SK-N-SH (cell line): ENCODE results near the gene QKI. TPM values are rescaled to one million over a fixed set of nuclear protein-coding genes. Genes with fewer than 3 reads are reported as not detected.

ENCODE experiments used
- CTCF ChIA-PET: fragments of 300-600, 350-600 bp; formaldehyde crosslinking; extraction: SDS; loops from one replicate; lab custom pipeline; 2021; lab: Yijun Ruan, JAX
- POLR2A ChIA-PET: fragments of 350-600 bp; sonication (Branson Sonifier 250); formaldehyde crosslinking; extraction: SDS; loops from one replicate; lab custom pipeline; 2020; ENCODE audit warnings: antibody characterized with exemption, inconsistent platforms; lab: Yijun Ruan, JAX
- DNase-seq: peaks from one replicate; pipeline ENCODE4 v3.0.0; 2012
- H2AFZ ChIP-seq: fragments of 200-600 bp; sonication (generic); 2 replicates; pipeline ENCODE4 v1.8.1; 2016; ENCODE audit warnings: antibody characterized with exemption, mild to moderate bottlenecking, low read depth
- H3F3A ChIP-seq: fragments of 200-600 bp; sonication (generic); replicated peaks from 2 replicates; pipeline ENCODE3; 2016; ENCODE audit warnings: antibody characterized with exemption, mild to moderate bottlenecking; ENCODE audit not compliant: insufficient read depth
- H3K27ac ChIP-seq, 2 experiments: fragments of 200-500 bp in 1 of 2; fragments of 200-600 bp in 1 of 2; sonication (Bioruptor generic) in 1 of 2; sonication (generic), shearing (Covaris generic) in 1 of 2; 2 replicates each; pipeline versions ENCODE4 v1.5.1 to v1.6.1; 2014 to 2016; ENCODE audit warnings: low read depth in 2 of 2, inconsistent platforms in 1 of 2, low read length in 1 of 2, mild to moderate bottlenecking in 1 of 2, mixed read lengths in 1 of 2
- H3K27me3 ChIP-seq: fragments of 200-600 bp; sonication (generic), shearing (Covaris generic); 2 replicates; pipeline ENCODE4 v1.6.1; 2016; ENCODE audit warnings: mixed run types; ENCODE audit not compliant: insufficient read depth
- H3K36me3 ChIP-seq, 2 experiments: fragments of 200-500 bp in 1 of 2; fragments of 200-600 bp in 1 of 2; sonication (Bioruptor generic) in 1 of 2; sonication (generic) in 1 of 2; replicated peaks in 1 of 2; 2 replicates each; pipeline versions ENCODE3 to v1.5.1; 2014 to 2016; ENCODE audit warnings: low read length in 1 of 2, mild to moderate bottlenecking in 1 of 2; ENCODE audit not compliant: insufficient read depth in 2 of 2, control insufficient read depth in 1 of 2
- H3K4me1 ChIP-seq, 2 experiments: fragments of 200-500 bp in 1 of 2; fragments of 200-600 bp in 1 of 2; sonication (Bioruptor generic) in 1 of 2; sonication (generic), shearing (Covaris generic) in 1 of 2; 2 replicates each; pipeline versions ENCODE4 v1.5.1 to v1.6.1; 2014 to 2016; ENCODE audit warnings: low read depth in 1 of 2, low read length in 1 of 2, mixed run types in 1 of 2; ENCODE audit not compliant: insufficient read depth in 2 of 2, control insufficient read depth in 1 of 2
- H3K4me2 ChIP-seq: fragments of 200-600 bp; sonication (generic), shearing (Covaris generic); 2 replicates; pipeline ENCODE4 v1.6.1; 2017; ENCODE audit warnings: mixed run types
- H3K4me3 ChIP-seq, 2 experiments: fragments of 200-500 bp in 1 of 2; fragments of 200-600 bp in 1 of 2; sonication (Bioruptor generic) in 1 of 2; sonication (generic), shearing (Covaris generic) in 1 of 2; 2 replicates each; pipeline versions ENCODE4 v1.5.1 to v1.8.1; 2014 to 2016; ENCODE audit warnings: low read depth in 2 of 2, inconsistent platforms in 1 of 2, low read length in 1 of 2, mild to moderate bottlenecking in 1 of 2, mixed read lengths in 1 of 2, moderate library complexity in 1 of 2
- H3K79me2 ChIP-seq: fragments of 200-600 bp; sonication (generic); 2 replicates; pipeline ENCODE4 v1.8.1; 2017; ENCODE audit warnings: mild to moderate bottlenecking; ENCODE audit not compliant: insufficient read depth
- H3K9ac ChIP-seq: fragments of 200-600 bp; sonication (generic); 2 replicates; pipeline ENCODE4 v1.6.1; 2017; ENCODE audit warnings: mixed run types
- H3K9me2 ChIP-seq: fragments of 200-600 bp; sonication (generic); 2 replicates; pipeline ENCODE4 v1.6.1; 2017; ENCODE audit warnings: mixed run types
- H3K9me3 ChIP-seq: fragments of 200-600 bp; sonication (generic); 2 replicates; pipeline ENCODE4 v1.6.1; 2017; ENCODE audit warnings: mixed run types, mild to moderate bottlenecking, moderate library complexity
- H4K20me1 ChIP-seq: fragments of 200-600 bp; sonication (generic); 2 replicates; pipeline ENCODE4 v1.6.1; 2017; ENCODE audit warnings: mild to moderate bottlenecking, mixed run types; ENCODE audit not compliant: insufficient read depth
- CHD2 ChIP-seq: fragments of 150-350 bp; IDR thresholded peaks from 2 replicates; pipeline ENCODE4 v1.6.1; 2018; ENCODE audit warnings: low read length; ENCODE audit not compliant: partially characterized antibody
- ELF1 ChIP-seq: IDR thresholded peaks from 2 replicates; pipeline ENCODE4 v1.4.0; 2012
- GABPA ChIP-seq: IDR thresholded peaks from 2 replicates; pipeline ENCODE4 v1.4.0; 2012; ENCODE audit warnings: low read depth, mild to moderate bottlenecking
- IRF3 ChIP-seq: fragments of 150-350 bp; IDR thresholded peaks from 2 replicates; pipeline ENCODE4 v1.6.1; 2016; ENCODE audit warnings: mild to moderate bottlenecking, low read depth, low read length
- MAX ChIP-seq: IDR thresholded peaks from 2 replicates; pipeline ENCODE4 v1.4.0; 2012; ENCODE audit warnings: low read depth
- MXI1 ChIP-seq: IDR thresholded peaks from 2 replicates; pipeline ENCODE4 v1.6.1; 2012; ENCODE audit warnings: mild to moderate bottlenecking, low read depth, low read length, improper control_type of control experiment
- NRF1 ChIP-seq: IDR thresholded peaks from 2 replicates; pipeline ENCODE4 v1.6.1; 2012; ENCODE audit warnings: low read depth, mild to moderate bottlenecking, low read length
- PBX3 ChIP-seq: IDR thresholded peaks from 2 replicates; pipeline ENCODE4; 2012
- POLR2AphosphoS5 ChIP-seq: IDR thresholded peaks from 2 replicates; pipeline ENCODE4 v1.6.1; 2012; ENCODE audit warnings: low read depth, low read length
- RCOR1 ChIP-seq: fragments of 150-350 bp; IDR thresholded peaks from 2 replicates; pipeline ENCODE4 v1.6.1; 2017; ENCODE audit warnings: antibody characterized with exemption, low read length
- SMC3 ChIP-seq: IDR thresholded peaks from 2 replicates; pipeline ENCODE4 v1.6.1; 2012; ENCODE audit warnings: low read depth, low read length, improper control_type of control experiment
- USF1 ChIP-seq: IDR thresholded peaks from 2 replicates; pipeline ENCODE4 v1.4.0; 2012; ENCODE audit warnings: low read depth, borderline replicate concordance
- USF2 ChIP-seq: fragments of 150-350 bp; IDR thresholded peaks from 2 replicates; pipeline ENCODE4 v1.6.1; 2017; ENCODE audit warnings: antibody characterized with exemption, low read length, low read depth, borderline replicate concordance
- WGBS: methylation state at CpG from one replicate; pipeline ENCODE4 v1.1.6; 2017; ENCODE audit warnings: low lambda C conversion rate; 5-methylcytosine and 5-hydroxymethylcytosine counted together
- polyA plus RNA-seq, 3 experiments: library from polyadenylated mRNA; depleted of rRNA; stranded (reverse); fragments of >200 nt; gene quantifications; 2 replicates each; pipeline ENCODE4 v1.2.3, GENCODE V29; 2012

Gene QKI
- polyA plus RNA-seq, 1 of the 3 experiments (the other 2 are of a cell fraction), result 51.1 TPM

- H3K4me1 ChIP-seq, result peaks cover 3 to 7% of the 10 kb centered on the region in 2 experiments; a peak in 2 of 4 replicates
- H3K9me2 ChIP-seq, result no peaks in the 10 kb centered on the region
- H3K27ac ChIP-seq, result peak overlapping the region; percentile 89 to 95
- H3K27me3 ChIP-seq, result no peaks in the 10 kb centered on the region
- H3K4me2 ChIP-seq, result peak overlapping the region; percentile 88
- peak overlapping the region; percentile 87 for H3K9ac ChIP-seq
- no peak for TF ChIP-seq GABPA
- 0 out of 2 replicates have a peak, but pooled peaks have one; percentile 16 for TF ChIP-seq PBX3
- no peak for TF ChIP-seq IRF3
- TF ChIP-seq RCOR1, result peak; percentile 19; the same call in 1 of the 2 replicates
- no peak for TF ChIP-seq ELF1
- TF ChIP-seq USF2, result peak; percentile 83
- TF ChIP-seq MAX, result peak; percentile 64
- TF ChIP-seq NRF1, result peak; percentile 90
- peak; percentile 64 for TF ChIP-seq MXI1
- TF ChIP-seq USF1, result peak; percentile 94
- TF ChIP-seq CHD2, result peak; percentile 57
- TF ChIP-seq POLR2AphosphoS5, result peak; percentile 69
- TF ChIP-seq SMC3, result 0 out of 2 replicates have a peak, but pooled peaks have one; percentile 5
- ChIA-PET CTCF (no interaction called here), POLR2A (no interaction called here)
- peaks cover 14% of the 10 kb centered on the region for H3F3A ChIP-seq
- WGBS, result 0% methylated on average over 30 of the region's 109 CpGs
- H3K79me2 ChIP-seq, result peaks cover 34% of the 10 kb centered on the region
- peak overlapping the region; percentile 79; the same call in 1 of the 2 replicates for H2AFZ ChIP-seq
- H3K36me3 ChIP-seq, result no peaks in the 10 kb centered on the region
- H4K20me1 ChIP-seq, result peaks cover 16% of the 10 kb centered on the region
- peak overlapping the region; percentile 72 to 89 for H3K4me3 ChIP-seq
- H3K9me3 ChIP-seq, result no peaks in the 10 kb centered on the region
- DNase-seq, result peak; percentile 99
These were observed 987 bp upstream of the QKI start for GRCh38 chr6:163413345-163414116.
